LNCaP clone FGC (cell line): ENCODE measurements around the gene TMEM164.
"Not testable (repeated sequence)": the region's sequence is repeated elsewhere in the genome, so short reads cannot be mapped to it uniquely, and the experiment has no call there.

Source experiments
- DNase-seq: peaks from one replicate; pipeline ENCODE4 v3.0.0-alpha.2; 2011; ENCODE audit warnings: low read depth
- H3K4me3 ChIP-seq: 2 replicates; pipeline ENCODE4 v1.5.1; 2011; ENCODE audit warnings: mild to moderate bottlenecking, low read depth, low read length, control low read depth
- CTCF ChIP-seq: IDR thresholded peaks from 2 replicates; pipeline ENCODE4 v1.5.1; 2012; ENCODE audit warnings: mild to moderate bottlenecking; ENCODE audit not compliant: control insufficient read depth, insufficient read depth; ENCODE audit errors: extremely low read depth

The TMEM164 gene

GRCh38 chrX:110153244-110153643, 150.3 kb downstream of the TMEM164 start:
- TF ChIP-seq CTCF: no peak
- DNase-seq: no peak
- no peak overlapping the region for H3K4me3 ChIP-seq

GRCh38 chrX:110153896-110154295, 151.0 kb downstream of the TMEM164 start:
- H3K4me3 ChIP-seq: no peak overlapping the region
- no peak for DNase-seq
- TF ChIP-seq CTCF: no peak

GRCh38 chrX:110154328-110154727, 151.4 kb downstream of the TMEM164 start:
- DNase-seq, H3K4me3 ChIP-seq: not testable (repeated sequence)

GRCh38 chrX:110155759-110156158, 152.8 kb downstream of the TMEM164 start:
- TF ChIP-seq CTCF: no peak
- DNase-seq: no peak
- no peak overlapping the region for H3K4me3 ChIP-seq

GRCh38 chrX:110156167-110156754, 153.3 kb downstream of the TMEM164 start:
- peak; percentile 35 for TF ChIP-seq CTCF
- no peak for DNase-seq
- H3K4me3 ChIP-seq: no peak overlapping the region

GRCh38 chrX:110157444-110157843, 154.5 kb downstream of the TMEM164 start:
- no peak overlapping the region for H3K4me3 ChIP-seq
- DNase-seq: no peak
- no peak for TF ChIP-seq CTCF

- DNase-seq: no peak
- TF ChIP-seq CTCF: no peak
- H3K4me3 ChIP-seq: no peak overlapping the region
Measured at GRCh38 chrX:110159235-110159634, 156.3 kb downstream of the TMEM164 start.

GRCh38 chrX:110159865-110160264, 157.0 kb downstream of the TMEM164 start:
- no peak for TF ChIP-seq CTCF
- no peak for DNase-seq
- no peak overlapping the region for H3K4me3 ChIP-seq
